A549 (cell line): Measurements from ENCODE around the gene SLC35C1. TPM values are rescaled to one million over a fixed set of nuclear protein-coding genes. Genes with fewer than 3 reads are reported as not detected.

Source experiments
- ATAC-seq, 2 experiments: fragments of 200-7000 bp in 1 of 2; fragments of >200 bp in 1 of 2; cut with Nextera tagmentation in 1 of 2; cut with Tn5 transposase in 1 of 2; 3 replicates each; pipeline versions ENCODE4 v1.8.0 to v1.9.1; 2018 to 2020; ENCODE audit warnings: mild to moderate bottlenecking in 1 of 2, moderate library complexity in 1 of 2
- CTCF ChIA-PET: fragments of 300-600 bp; sonication (Branson Sonifier 250); formaldehyde crosslinking; extraction: SDS; loops from one replicate; lab custom pipeline; 2021; ENCODE audit warnings: antibody characterized with exemption, inconsistent platforms; lab: Yijun Ruan, JAX
- POLR2A ChIA-PET: fragments of 350-600 bp; formaldehyde crosslinking; extraction: SDS; loops from one replicate; lab custom pipeline; 2021; ENCODE audit warnings: antibody characterized with exemption, inconsistent platforms; lab: Yijun Ruan, JAX
- DNase-seq, 2 experiments: peaks; one replicate each; pipeline versions ENCODE4 v3.0.0 to v3.0.0-alpha.2; 2011 to 2016; ENCODE audit warnings: low read depth in 1 of 2, low spot score in 1 of 2
- FAIRE-seq: peaks from 2 replicates; lab custom pipeline; 2011; peaks lifted over from hg19 to GRCh38; lab: Jason Lieb, UNC
- H3K27ac ChIP-seq, 2 experiments: fragments of >200 bp; sonication (Bioruptor Twin); formaldehyde crosslinking; 3 replicates each; pipeline ENCODE4 v1.5.1; 2016 to 2017
- H3K4me1 ChIP-seq: fragments of >200 bp; sonication (Bioruptor Twin); formaldehyde crosslinking; 3 replicates; pipeline ENCODE4 v1.6.1; 2016
- H3K4me2 ChIP-seq: fragments of >200 bp; sonication (Bioruptor Twin); formaldehyde crosslinking; 3 replicates; pipeline ENCODE4 v1.6.1; 2016
- H3K4me3 ChIP-seq: fragments of >200 bp; sonication (Bioruptor Twin); formaldehyde crosslinking; 3 replicates; pipeline ENCODE4 v1.5.1; 2016
- H3K9me3 ChIP-seq: fragments of >200 bp; sonication (Bioruptor Twin); formaldehyde crosslinking; 3 replicates; pipeline ENCODE4 v1.6.1; 2016
- CBX8 ChIP-seq: fragments of 200-600 bp; sonication (generic); IDR thresholded peaks from 2 replicates; pipeline ENCODE4 v1.6.1; 2016
- CEBPB ChIP-seq, 2 experiments: fragments of >200 bp in 1 of 2; sonication (Bioruptor Twin) in 1 of 2; formaldehyde crosslinking in 1 of 2; IDR thresholded peaks; 2 replicates each; pipeline ENCODE4 v1.6.1; 2012 to 2016
- CHD4 ChIP-seq: fragments of 200-600 bp; sonication (generic); IDR thresholded peaks from 2 replicates; pipeline ENCODE4 v1.6.1; 2016; ENCODE audit warnings: antibody characterized with exemption, mild to moderate bottlenecking, borderline replicate concordance
- E2F6 ChIP-seq: IDR thresholded peaks from 2 replicates; pipeline ENCODE4 v1.6.1; 2012; ENCODE audit warnings: low read depth, borderline replicate concordance
- EHMT2 ChIP-seq: fragments of 200-600 bp; sonication (generic); IDR thresholded peaks from 2 replicates; pipeline ENCODE4 v1.6.1; 2016; ENCODE audit warnings: antibody characterized with exemption, low read depth, mild to moderate bottlenecking, moderate library complexity
- FOSL2 ChIP-seq, 2 experiments: fragments of 450-650 bp in 1 of 2; fragments of >200 bp in 1 of 2; sonication (Bioruptor Twin) in 1 of 2; formaldehyde crosslinking; IDR thresholded peaks; 2 replicates each; pipeline versions ENCODE4 v1.5.0 to v1.6.1; 2016 to 2020; ENCODE audit warnings: mild to moderate bottlenecking in 1 of 2, moderate library complexity in 1 of 2
- HOXA7 ChIP-seq: fragments of 250-450 bp; sonication (Bioruptor Pico); IDR thresholded peaks from 2 replicates; pipeline ENCODE4 v1.5.0; 2020; ENCODE audit warnings: mild to moderate bottlenecking, moderate library complexity
- HOXB5 ChIP-seq: fragments of 250-450 bp; sonication (Bioruptor Pico); IDR thresholded peaks from 2 replicates; pipeline ENCODE4 v1.5.0; 2020; ENCODE audit warnings: mild to moderate bottlenecking, moderate library complexity
- JUNB ChIP-seq: fragments of >200 bp; sonication (Bioruptor Twin); formaldehyde crosslinking; IDR thresholded peaks from 2 replicates; pipeline ENCODE4 v1.6.1; 2016
- KDM1A ChIP-seq: fragments of 200-600 bp; sonication (generic); IDR thresholded peaks from 2 replicates; pipeline ENCODE4 v1.6.1; 2016; ENCODE audit warnings: low read depth, mild to moderate bottlenecking
- MAFK ChIP-seq: fragments of 450-650 bp; IDR thresholded peaks from 2 replicates; pipeline ENCODE4 v1.6.1; 2014; ENCODE audit not compliant: partially characterized antibody
- NFE2L2 ChIP-seq: fragments of 150-350 bp; conservative IDR thresholded peaks from 2 replicates; pipeline ENCODE4 v1.6.1; 2014; ENCODE audit warnings: low read length
- NPAS2 ChIP-seq: fragments of 250-450 bp; sonication (Bioruptor Pico); IDR thresholded peaks from 2 replicates; pipeline ENCODE4 v1.8.0; 2022; ENCODE audit warnings: mild to moderate bottlenecking, moderate library complexity, borderline replicate concordance
- RCOR1 ChIP-seq: fragments of 150-350 bp; IDR thresholded peaks from 2 replicates; pipeline ENCODE4 v1.6.1; 2014; ENCODE audit warnings: antibody characterized with exemption, low read length, low read depth
- RNF2 ChIP-seq: fragments of 200-600 bp; sonication (generic); IDR thresholded peaks from 2 replicates; pipeline ENCODE4 v1.6.1; 2016; ENCODE audit warnings: low read depth, mild to moderate bottlenecking, antibody characterized with exemption, moderate library complexity, borderline replicate concordance
- SMC3 ChIP-seq: fragments of >200 bp; sonication (Bioruptor Twin); formaldehyde crosslinking; IDR thresholded peaks from 3 replicates; pipeline ENCODE4 v1.6.1; 2018; ENCODE audit warnings: inconsistent platforms
- SREBF2 ChIP-seq: fragments of 450-650 bp; IDR thresholded peaks from 2 replicates; pipeline ENCODE4 v1.6.1; 2014; ENCODE audit warnings: mild to moderate bottlenecking, moderate library complexity
- TFCP2L1 ChIP-seq: fragments of 250-450 bp; sonication (Bioruptor Pico); IDR thresholded peaks from 2 replicates; pipeline ENCODE4 v1.5.0; 2021; ENCODE audit warnings: mild to moderate bottlenecking
- ZC3H11A ChIP-seq: fragments of 450-650 bp; IDR thresholded peaks from 2 replicates; pipeline ENCODE4 v1.6.1; 2014; ENCODE audit warnings: antibody characterized with exemption, mild to moderate bottlenecking
- ZFP36 ChIP-seq: fragments of 450-650 bp; IDR thresholded peaks from 2 replicates; pipeline ENCODE4 v1.6.1; 2014; ENCODE audit warnings: borderline replicate concordance; ENCODE audit not compliant: partially characterized antibody
- ZNF302 ChIP-seq: fragments of 250-450 bp; sonication (Bioruptor Pico); IDR thresholded peaks from 2 replicates; pipeline ENCODE4 v1.9.0; 2021; ENCODE audit warnings: inconsistent platforms, mild to moderate bottlenecking, moderate library complexity
- WGBS: methylation state at CpG from one replicate; pipeline ENCODE4 v1.1.6; 2017; ENCODE audit errors: missing lambda C conversion rate; 5-methylcytosine and 5-hydroxymethylcytosine counted together
- polyA plus RNA-seq, 4 experiments: library from polyadenylated mRNA; depleted of rRNA in 3 of 4; stranded (reverse); fragments of >200 nt; fragmentation: RNase III in 1 of 4; extraction: RNeasy Plus Mini Kit Qiagen cat#74134 plus additional on column Dnase treatment in 1 of 4; gene quantifications; 2 replicates in 3 of 4; 3 replicates in 1 of 4; pipeline ENCODE4 v1.2.3, GENCODE V29; 2011 to 2017
- TF ChIP-seq, protein P1 (sequence below): IDR thresholded peaks from 2 replicates; pipeline ENCODE4 v1.6.1; 2012
- TF ChIP-seq, protein P2 (sequence below): fragments of >200 bp; sonication (Bioruptor Twin); formaldehyde crosslinking; IDR thresholded peaks from 2 replicates; pipeline ENCODE4 v1.6.1; 2016
- TF ChIP-seq, protein P3 (sequence below): fragments of >200 bp; sonication (Bioruptor Twin); formaldehyde crosslinking; IDR thresholded peaks from 3 replicates; pipeline ENCODE4 v1.6.1; 2016

SLC35C1 gene
- polyA plus RNA-seq, 2 of the 4 experiments (the other 2 are of a cell fraction), result 3.3 to 14.0 TPM

DNA sequence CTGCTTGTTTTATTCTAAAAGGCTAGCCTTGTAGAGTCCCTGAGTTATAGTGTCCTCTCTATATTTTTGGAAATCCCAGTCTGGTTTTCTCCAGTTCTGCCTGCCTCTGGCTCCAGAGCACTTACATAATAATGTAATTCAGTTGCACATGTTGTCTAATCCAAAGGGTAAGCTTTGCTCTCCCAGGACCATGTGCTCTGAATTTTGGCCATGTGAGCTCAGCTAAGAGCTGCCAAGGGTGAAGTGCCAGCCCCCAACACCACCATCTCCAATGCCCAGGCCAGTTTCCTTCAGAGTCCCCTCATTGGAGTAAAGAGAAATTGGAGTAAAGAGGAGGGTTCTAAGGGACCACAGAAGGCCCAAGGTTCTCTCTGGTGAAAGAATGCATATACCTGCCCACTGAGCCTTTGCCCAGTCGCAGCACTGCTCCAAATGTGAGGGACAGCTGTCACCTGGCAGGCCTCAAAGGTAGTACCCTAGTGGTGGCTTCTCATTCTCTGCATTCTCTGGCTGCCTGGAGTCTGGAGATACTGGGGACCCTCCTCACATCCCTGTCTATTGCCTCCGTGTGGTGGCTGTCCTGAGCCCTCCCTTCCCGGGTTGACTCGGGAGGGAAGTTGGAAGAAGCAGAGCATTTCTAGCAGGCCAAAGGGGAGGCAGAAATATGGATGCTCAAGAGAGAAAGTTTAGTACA is 47.2 kb downstream of the SLC35C1 start:
- Histone ChIP-seq H3K4me3 (no peak overlapping the region), H3K9me3 (no peaks in the 10 kb centered on the region)
- TF ChIP-seq CBX8 (no peak), EHMT2 (no peak), RNF2 (no peak), SMC3 (no peak), CHD4 (no peak), E2F6 (no peak), KDM1A (no peak), NFE2L2 (no peak), HOXB5 (CRISPR knock-in tag) (no peak), CEBPB (IDR thresholded peaks at IDR 0.05) (no peak), SREBF2 (no peak)
- TF ChIP-seq, all 56 proteins: peak for 0
- H3K4me1 ChIP-seq, result peaks cover 8% of the 10 kb centered on the region; the same call in 2 of the 3 replicates
- 96% methylated on average over 4 of the region's 4 CpGs for WGBS
- POLR2A ChIA-PET, result no interaction called here
- CTCF ChIA-PET, result interaction anchor here (1.0 to 1.7 kb wide), 3 partner anchors 10 to 154 kb away, joined by 3 to 6 read pairs (median 3); no protein-coding TSS in a partner anchor
- no peak for FAIRE-seq
- no peak for DNase-seq
- H3K4me2 ChIP-seq, result no peak overlapping the region
- H3K27ac ChIP-seq, result no peak overlapping the region
- ATAC-seq, result no peak

GRCh38 chr11:45852712-45853101 is 47.8 kb downstream of the SLC35C1 start:
- DNase-seq, result no peak
- FAIRE-seq, result no peak
- ChIA-PET CTCF (interaction anchor here (0.8 to 10.0 kb wide), 3 partner anchors 20 to 154 kb away, joined by 3 to 67 read pairs (median 3); no protein-coding TSS in a partner anchor), POLR2A (no interaction called here)
- no peak overlapping the region for H3K27ac ChIP-seq
- no peak overlapping the region for H3K4me3 ChIP-seq
- peaks cover 8% of the 10 kb centered on the region; the same call in 2 of the 3 replicates for H3K4me1 ChIP-seq
- TF ChIP-seq ZFP36 (no peak), RCOR1 (no peak), JUNB (no peak), MAFK (no peak), TFCP2L1 (CRISPR knock-in tag) (no peak), FOSL2 (IDR thresholded peaks at IDR 0.05) (no peak), FOSL2 (CRISPR knock-in tag; IDR thresholded peaks at IDR 0.05) (no peak), HOXA7 (CRISPR knock-in tag) (no peak), NPAS2 (no peak), KDM1A (no peak), ZNF302 (no peak), HOXB5 (CRISPR knock-in tag) (no peak), RNF2 (no peak), SREBF2 (no peak), ZC3H11A (no peak)
- TF ChIP-seq, protein P1, sequence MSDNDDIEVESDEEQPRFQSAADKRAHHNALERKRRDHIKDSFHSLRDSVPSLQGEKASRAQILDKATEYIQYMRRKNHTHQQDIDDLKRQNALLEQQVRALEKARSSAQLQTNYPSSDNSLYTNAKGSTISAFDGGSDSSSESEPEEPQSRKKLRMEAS, result no peak
- TF ChIP-seq, protein P2, sequence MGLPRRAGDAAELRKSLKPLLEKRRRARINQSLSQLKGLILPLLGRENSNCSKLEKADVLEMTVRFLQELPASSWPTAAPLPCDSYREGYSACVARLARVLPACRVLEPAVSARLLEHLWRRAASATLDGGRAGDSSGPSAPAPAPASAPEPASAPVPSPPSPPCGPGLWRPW, result no peak
- TF ChIP-seq, protein P3, sequence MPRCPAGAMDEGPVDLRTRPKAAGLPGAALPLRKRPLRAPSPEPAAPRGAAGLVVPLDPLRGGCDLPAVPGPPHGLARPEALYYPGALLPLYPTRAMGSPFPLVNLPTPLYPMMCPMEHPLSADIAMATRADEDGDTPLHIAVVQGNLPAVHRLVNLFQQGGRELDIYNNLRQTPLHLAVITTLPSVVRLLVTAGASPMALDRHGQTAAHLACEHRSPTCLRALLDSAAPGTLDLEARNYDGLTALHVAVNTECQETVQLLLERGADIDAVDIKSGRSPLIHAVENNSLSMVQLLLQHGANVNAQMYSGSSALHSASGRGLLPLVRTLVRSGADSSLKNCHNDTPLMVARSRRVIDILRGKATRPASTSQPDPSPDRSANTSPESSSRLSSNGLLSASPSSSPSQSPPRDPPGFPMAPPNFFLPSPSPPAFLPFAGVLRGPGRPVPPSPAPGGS, result no peak
- no peak overlapping the region for H3K4me2 ChIP-seq
- no peaks in the 10 kb centered on the region for H3K9me3 ChIP-seq
- 10% methylated on average over 1 of the region's 1 CpG for WGBS
- ATAC-seq, result no peak
